Fibroblast of pulmonary artery (primary cell): ENCODE results near the gene LRP2.

Experiments
- DNase-seq: peaks from one replicate; pipeline ENCODE4 v3.0.0-alpha.2; 2010; ENCODE audit warnings: low read depth
- H3K4me3 ChIP-seq: replicated peaks from 2 replicates; pipeline ENCODE4 v1.5.1; 2011; ENCODE audit warnings: low read depth, mild to moderate bottlenecking, control low read depth, low read length, moderate library complexity
- TF ChIP-seq, protein P1 (sequence below): IDR thresholded peaks from 2 replicates; pipeline ENCODE4 v1.5.1; 2011; ENCODE audit warnings: mild to moderate bottlenecking, control low read depth, low read length, inconsistent platforms; ENCODE audit errors: missing control alignments

LRP2 gene

DNA sequence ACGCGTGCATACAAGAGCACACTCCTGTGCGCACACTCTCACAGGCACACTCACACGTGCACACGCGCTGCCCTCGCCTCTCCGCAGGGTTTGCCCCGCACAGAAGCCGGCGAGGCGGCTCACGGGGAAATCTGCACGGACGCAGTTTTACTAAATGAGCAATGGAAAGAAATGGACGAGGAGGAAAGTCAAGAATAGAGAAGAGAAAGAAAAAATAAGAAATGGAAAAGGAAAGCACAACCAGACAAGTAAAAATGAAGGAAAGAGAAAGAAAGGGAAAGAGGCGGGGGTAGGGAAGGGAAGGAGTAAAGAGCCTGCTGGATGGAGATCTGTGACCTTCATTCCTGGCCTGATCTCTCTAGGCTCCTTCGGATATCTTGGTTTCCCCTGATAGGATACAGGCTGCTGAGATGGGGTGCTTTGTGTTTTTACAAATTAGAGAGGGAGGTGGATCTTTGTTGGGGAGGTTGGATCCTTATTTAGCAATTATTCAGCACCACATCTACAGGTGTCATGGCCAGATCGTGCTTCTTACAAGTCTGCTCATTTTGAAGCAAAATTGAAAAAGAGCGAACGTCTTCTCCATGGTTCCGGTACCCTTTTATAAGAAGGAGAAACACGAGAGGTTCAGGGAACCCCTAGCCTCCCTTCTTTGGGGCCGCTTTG lies 693 bp upstream of the LRP2 start:
- DNase-seq = peak; percentile 4
- H3K4me3 ChIP-seq = peak overlapping the region; percentile 24
- TF ChIP-seq, protein P1, sequence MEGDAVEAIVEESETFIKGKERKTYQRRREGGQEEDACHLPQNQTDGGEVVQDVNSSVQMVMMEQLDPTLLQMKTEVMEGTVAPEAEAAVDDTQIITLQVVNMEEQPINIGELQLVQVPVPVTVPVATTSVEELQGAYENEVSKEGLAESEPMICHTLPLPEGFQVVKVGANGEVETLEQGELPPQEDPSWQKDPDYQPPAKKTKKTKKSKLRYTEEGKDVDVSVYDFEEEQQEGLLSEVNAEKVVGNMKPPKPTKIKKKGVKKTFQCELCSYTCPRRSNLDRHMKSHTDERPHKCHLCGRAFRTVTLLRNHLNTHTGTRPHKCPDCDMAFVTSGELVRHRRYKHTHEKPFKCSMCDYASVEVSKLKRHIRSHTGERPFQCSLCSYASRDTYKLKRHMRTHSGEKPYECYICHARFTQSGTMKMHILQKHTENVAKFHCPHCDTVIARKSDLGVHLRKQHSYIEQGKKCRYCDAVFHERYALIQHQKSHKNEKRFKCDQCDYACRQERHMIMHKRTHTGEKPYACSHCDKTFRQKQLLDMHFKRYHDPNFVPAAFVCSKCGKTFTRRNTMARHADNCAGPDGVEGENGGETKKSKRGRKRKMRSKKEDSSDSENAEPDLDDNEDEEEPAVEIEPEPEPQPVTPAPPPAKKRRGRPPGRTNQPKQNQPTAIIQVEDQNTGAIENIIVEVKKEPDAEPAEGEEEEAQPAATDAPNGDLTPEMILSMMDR = no peak

DNA sequence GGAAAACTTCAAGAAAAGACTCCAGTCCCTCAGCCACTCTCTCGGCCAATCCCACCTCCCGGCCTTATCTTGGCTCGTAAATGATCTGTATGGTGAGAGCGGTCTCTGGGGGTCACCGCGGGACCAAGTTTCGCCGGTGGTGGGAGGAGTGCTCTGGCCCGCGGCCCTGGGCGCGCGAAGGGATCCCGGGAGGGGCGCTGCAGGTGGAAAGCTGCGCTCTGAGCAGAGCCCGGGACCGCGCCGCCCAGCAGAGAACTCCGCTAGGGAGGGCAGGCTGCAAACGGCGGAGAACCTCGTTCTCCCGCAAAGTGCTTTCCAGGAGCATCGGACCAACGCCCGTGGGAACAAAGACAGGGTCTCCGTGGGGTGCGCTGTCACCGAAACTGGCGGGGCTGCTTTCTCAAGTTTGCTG lies 622 bp downstream of the LRP2 start:
- TF ChIP-seq, protein P1 = no peak
- peak overlapping the region; percentile 19 for H3K4me3 ChIP-seq
- no peak for DNase-seq

DNA sequence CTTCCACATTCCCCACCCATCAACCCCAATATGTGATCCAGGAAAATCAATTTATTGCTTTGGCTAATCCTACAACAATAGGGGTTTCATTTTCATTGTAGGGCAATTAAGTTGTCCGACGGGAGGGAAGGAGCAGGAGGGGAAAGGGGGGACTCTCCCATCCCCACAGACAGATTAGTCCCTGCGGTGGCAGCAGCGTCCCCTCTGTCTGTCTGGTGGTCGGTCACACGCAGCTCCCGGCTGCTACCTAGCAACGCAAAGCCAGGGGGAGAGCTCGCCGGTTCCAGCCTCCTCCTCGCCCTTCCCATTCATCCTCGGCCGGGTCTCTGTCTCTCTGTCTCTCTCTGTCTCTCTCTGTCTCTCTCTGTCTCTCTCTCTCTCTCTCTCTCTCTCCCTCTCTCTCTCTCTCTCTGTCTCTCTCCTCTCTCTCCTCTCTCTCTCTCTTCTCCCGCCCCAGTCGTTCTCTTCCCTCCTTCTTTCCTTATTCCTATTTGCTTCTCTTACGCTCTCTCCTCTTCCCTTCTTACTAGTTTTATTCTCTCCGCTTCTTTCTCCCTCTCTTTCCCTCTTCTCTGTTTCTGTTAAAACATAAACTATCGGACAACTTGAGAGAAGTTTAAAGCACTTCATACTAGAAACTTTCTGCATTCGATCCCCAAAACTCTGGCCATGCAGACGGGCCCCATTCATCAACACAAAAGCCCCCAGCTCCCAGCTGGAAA lies 1.2 kb downstream of the LRP2 start:
- TF ChIP-seq, protein P1 = no peak
- DNase-seq = no peak
- H3K4me3 ChIP-seq = no peak overlapping the region

DNA sequence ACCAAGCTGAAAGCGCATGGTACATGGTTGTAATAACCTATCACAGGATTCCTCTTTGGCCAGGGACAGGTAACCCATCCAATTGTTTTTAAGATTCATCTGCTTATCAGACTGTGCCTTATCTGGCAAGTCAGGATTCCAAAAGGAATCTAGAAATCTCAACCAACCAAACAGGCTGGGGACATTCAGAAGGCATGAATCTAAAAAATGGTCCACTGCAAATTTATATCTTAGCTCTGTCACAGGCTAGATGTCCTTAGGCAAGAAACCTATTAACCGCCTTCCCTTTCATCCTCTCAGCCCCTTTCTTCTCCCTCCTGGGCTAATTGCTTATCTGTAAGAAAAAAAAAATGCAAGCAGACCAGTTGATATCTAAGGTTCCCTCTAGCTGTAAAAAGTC lies 4.3 kb downstream of the LRP2 start:
- no peak overlapping the region for H3K4me3 ChIP-seq
- TF ChIP-seq, protein P1 = no peak
- DNase-seq = no peak

DNA sequence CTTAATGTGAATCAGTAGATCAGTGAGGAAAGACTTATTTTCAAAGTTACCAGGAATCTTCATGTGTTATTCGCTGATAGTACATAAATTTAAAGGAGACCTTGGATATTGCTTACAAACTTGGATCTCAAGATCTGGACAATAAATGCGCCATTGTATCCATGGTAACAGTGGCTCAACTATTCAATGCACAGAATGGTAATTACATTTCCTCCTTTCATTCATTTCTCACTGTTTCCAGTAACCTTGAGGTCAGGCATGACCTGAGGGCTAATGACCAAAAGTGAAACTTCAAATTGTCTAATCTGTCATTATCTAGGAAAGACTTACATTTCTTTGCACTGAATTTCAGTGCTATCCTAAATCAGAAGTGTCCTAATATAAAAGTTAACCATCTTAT lies 8.1 kb downstream of the LRP2 start:
- TF ChIP-seq, protein P1 = no peak
- no peak for DNase-seq
- no peak overlapping the region for H3K4me3 ChIP-seq

DNA sequence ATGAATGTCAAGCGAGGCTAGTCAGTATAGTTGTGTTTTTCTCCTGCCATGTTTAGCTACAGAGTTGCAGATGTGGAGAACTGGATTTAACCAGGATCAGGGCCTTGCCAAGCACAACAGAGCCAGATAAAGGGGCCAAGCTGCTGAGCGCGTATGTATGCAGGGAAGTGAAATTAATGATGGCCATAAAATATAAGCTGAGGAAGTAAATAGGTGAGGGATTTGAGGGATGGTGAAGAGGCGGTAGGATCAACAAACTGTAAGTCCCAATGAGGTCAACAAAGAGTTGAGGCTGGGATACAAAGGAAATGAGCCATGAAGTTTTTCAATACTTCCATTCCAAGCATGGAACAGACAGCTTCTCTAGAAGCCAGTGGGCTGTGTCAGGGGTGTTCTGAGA lies 10.6 kb downstream of the LRP2 start:
- TF ChIP-seq, protein P1 = no peak
- no peak overlapping the region for H3K4me3 ChIP-seq
- no peak for DNase-seq
